Fibroblast of the aortic adventitia (primary cell): ENCODE measurements around the gene ERVK3-1. TPM values are rescaled to one million over a fixed set of nuclear protein-coding genes. Genes with fewer than 3 reads are reported as not detected.
"Not testable (repeated sequence)": the region's sequence is repeated elsewhere in the genome, so short reads cannot be mapped to it uniquely, and the experiment has no call there.

Experiments used
- DNase-seq: peaks from one replicate; pipeline ENCODE4 v3.0.0-alpha.2; 2010; ENCODE audit warnings: low read depth
- H3K4me3 ChIP-seq: 2 replicates; pipeline ENCODE4 v1.5.1; 2011; ENCODE audit warnings: low read depth, mild to moderate bottlenecking, control low read depth, low read length, moderate library complexity
- CTCF ChIP-seq: IDR thresholded peaks from 2 replicates; pipeline ENCODE4 v1.5.1; 2011; ENCODE audit warnings: mild to moderate bottlenecking, low read length, control low read depth, inconsistent platforms; ENCODE audit not compliant: insufficient read depth
- total RNA-seq: library from RNA; depleted of rRNA; stranded (reverse); fragments of >200 nt; gene quantifications from 2 replicates; pipeline ENCODE4 v1.2.3, GENCODE V29; 2012; ENCODE audit warnings: low replicate concordance

ERVK3-1 gene
- total RNA-seq, 1 donor = 41.1 TPM

GRCh38 chr19:58336820-58337219 lies 31.6 kb downstream of the ERVK3-1 start:
- H3K4me3 ChIP-seq = no peak overlapping the region
- TF ChIP-seq CTCF = no peak
- no peak for DNase-seq

GRCh38 chr19:58338336-58338735 lies 33.2 kb downstream of the ERVK3-1 start:
- no peak for TF ChIP-seq CTCF
- no peak overlapping the region for H3K4me3 ChIP-seq
- DNase-seq = no peak

- peak; percentile 4 for TF ChIP-seq CTCF
- no peak for DNase-seq
- H3K4me3 ChIP-seq = no peak overlapping the region
Observed at GRCh38 chr19:58338825-58339558, 33.8 kb downstream of the ERVK3-1 start.

- no peak for TF ChIP-seq CTCF
- no peak overlapping the region for H3K4me3 ChIP-seq
- DNase-seq = no peak
Observed at GRCh38 chr19:58345558-58345957, 40.4 kb downstream of the ERVK3-1 start.

GRCh38 chr19:58346961-58347929 lies 42.1 kb downstream of the ERVK3-1 start:
- peak; percentile 54 for DNase-seq
- TF ChIP-seq CTCF = no peak
- peak overlapping the region; percentile 72 for H3K4me3 ChIP-seq

GRCh38 chr19:58348080-58348479 lies 42.9 kb downstream of the ERVK3-1 start:
- peak overlapping the region; percentile 72 for H3K4me3 ChIP-seq
- DNase-seq = not testable (repeated sequence)

GRCh38 chr19:58349590-58349989 lies 44.4 kb downstream of the ERVK3-1 start:
- TF ChIP-seq CTCF = no peak
- no peak overlapping the region for H3K4me3 ChIP-seq
- no peak for DNase-seq
